ENCODE measurements around the gene ANKRD13C.
A peak's percentile ranks its signal among the peaks of the same experiment; 100 is the strongest.
"Not testable (repeated sequence)": the region's sequence is repeated elsewhere in the genome, so short reads cannot be mapped to it uniquely, and the experiment has no call there.

The ANKRD13C gene

GRCh38 chr1:70354332-70355110 lies at the start of gene ANKRD13C:
Gene ANKRD13C, minus strand, starts transcription at chr1:70354722. Its CDS starts 314 bp downstream, at chr1:70354408.
- DNase-seq (ENCODE audit: low read depth, low spot score) = peak; percentile 80

- no peak for DNase-seq (ENCODE audit: low read depth, low spot score)
These were observed 49.2 kb upstream of the ANKRD13C start for GRCh38 chr1:70403759-70404158.

- no peak for DNase-seq (ENCODE audit: low read depth, low spot score)
These were observed 47.5 kb upstream of the ANKRD13C start for GRCh38 chr1:70401974-70402373.

- no peak for DNase-seq (ENCODE audit: low read depth, low spot score)
These were observed 45.8 kb upstream of the ANKRD13C start for GRCh38 chr1:70400335-70400734.

GRCh38 chr1:70397013-70397412 lies 42.5 kb upstream of the ANKRD13C start:
- no peak for DNase-seq (ENCODE audit: low read depth, low spot score)

GRCh38 chr1:70396607-70397006 lies 42.1 kb upstream of the ANKRD13C start:
- no peak for DNase-seq (ENCODE audit: low read depth, low spot score)

- DNase-seq (ENCODE audit: low read depth, low spot score) = no peak
These were observed 38.1 kb upstream of the ANKRD13C start for GRCh38 chr1:70392626-70393025.

GRCh38 chr1:70387507-70387906 lies 33.0 kb upstream of the ANKRD13C start:
- DNase-seq (ENCODE audit: low read depth, low spot score) = no peak

GRCh38 chr1:70386121-70386520 lies 31.6 kb upstream of the ANKRD13C start:
- DNase-seq (ENCODE audit: low read depth, low spot score) = no peak

- DNase-seq (ENCODE audit: low read depth, low spot score) = no peak
These were observed 31.0 kb upstream of the ANKRD13C start for GRCh38 chr1:70385477-70385876.

GRCh38 chr1:70384542-70384941 lies 30.0 kb upstream of the ANKRD13C start:
- no peak for DNase-seq (ENCODE audit: low read depth, low spot score)

- DNase-seq (ENCODE audit: low read depth, low spot score) = no peak
These were observed 29.0 kb upstream of the ANKRD13C start for GRCh38 chr1:70383483-70383882.

- no peak for DNase-seq (ENCODE audit: low read depth, low spot score)
These were observed 28.2 kb upstream of the ANKRD13C start for GRCh38 chr1:70382682-70383081.

- DNase-seq (ENCODE audit: low read depth, low spot score) = no peak
These were observed 21.7 kb upstream of the ANKRD13C start for GRCh38 chr1:70376196-70376595.

GRCh38 chr1:70373580-70373979 lies 19.1 kb upstream of the ANKRD13C start:
- not testable (repeated sequence) for DNase-seq (ENCODE audit: low read depth, low spot score)

GRCh38 chr1:70372426-70372825 lies 17.9 kb upstream of the ANKRD13C start:
- DNase-seq (ENCODE audit: low read depth, low spot score) = no peak

- DNase-seq (ENCODE audit: low read depth, low spot score) = not testable (repeated sequence)
These were observed 17.1 kb upstream of the ANKRD13C start for GRCh38 chr1:70371586-70371985.

- DNase-seq (ENCODE audit: low read depth, low spot score) = not testable (repeated sequence)
These were observed 12.9 kb upstream of the ANKRD13C start for GRCh38 chr1:70367397-70367796.

- DNase-seq (ENCODE audit: low read depth, low spot score) = not testable (repeated sequence)
These were observed 12.5 kb upstream of the ANKRD13C start for GRCh38 chr1:70366997-70367396.

GRCh38 chr1:70366425-70366952 lies 12.0 kb upstream of the ANKRD13C start:
- DNase-seq (ENCODE audit: low read depth, low spot score) = not testable (repeated sequence)

- no peak for DNase-seq (ENCODE audit: low read depth, low spot score)
These were observed 9.9 kb upstream of the ANKRD13C start for GRCh38 chr1:70364439-70364838.

GRCh38 chr1:70361727-70362398 lies 7.3 kb upstream of the ANKRD13C start:
- DNase-seq (ENCODE audit: low read depth, low spot score) = no peak

- DNase-seq (ENCODE audit: low read depth, low spot score) = no peak
These were observed 5.8 kb upstream of the ANKRD13C start for GRCh38 chr1:70360321-70360720.
